GM18858 (cell line): Measurements from ENCODE around the gene AGBL4.

ENCODE experiments used
- ATAC-seq: cut with Tn5 transposase; IDR thresholded peaks from one replicate; pipeline ENCODE4 v1.9.1; 2021; ENCODE audit not compliant: unreplicated experiment

AGBL4 gene

DNA sequence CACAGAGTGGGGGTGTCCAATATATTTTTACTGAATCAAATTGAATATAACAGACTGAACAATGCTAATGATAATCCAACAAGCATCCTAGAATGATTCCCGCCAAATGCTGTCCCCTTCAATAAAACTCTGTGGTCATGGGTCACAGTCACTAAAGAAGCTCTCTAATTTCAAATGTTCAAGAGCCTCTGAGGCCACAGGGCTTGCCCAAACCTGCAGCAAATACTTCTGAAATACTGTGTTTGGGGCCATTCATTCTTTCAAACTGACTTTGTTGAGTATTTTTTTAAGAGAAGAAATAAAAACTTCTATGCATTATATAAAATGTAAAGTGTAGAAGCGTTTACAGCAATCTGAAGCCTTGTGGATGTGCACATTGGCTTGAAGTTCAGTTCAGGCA lies 1239.5 kb downstream of the AGBL4 start:
- no peak for ATAC-seq

DNA sequence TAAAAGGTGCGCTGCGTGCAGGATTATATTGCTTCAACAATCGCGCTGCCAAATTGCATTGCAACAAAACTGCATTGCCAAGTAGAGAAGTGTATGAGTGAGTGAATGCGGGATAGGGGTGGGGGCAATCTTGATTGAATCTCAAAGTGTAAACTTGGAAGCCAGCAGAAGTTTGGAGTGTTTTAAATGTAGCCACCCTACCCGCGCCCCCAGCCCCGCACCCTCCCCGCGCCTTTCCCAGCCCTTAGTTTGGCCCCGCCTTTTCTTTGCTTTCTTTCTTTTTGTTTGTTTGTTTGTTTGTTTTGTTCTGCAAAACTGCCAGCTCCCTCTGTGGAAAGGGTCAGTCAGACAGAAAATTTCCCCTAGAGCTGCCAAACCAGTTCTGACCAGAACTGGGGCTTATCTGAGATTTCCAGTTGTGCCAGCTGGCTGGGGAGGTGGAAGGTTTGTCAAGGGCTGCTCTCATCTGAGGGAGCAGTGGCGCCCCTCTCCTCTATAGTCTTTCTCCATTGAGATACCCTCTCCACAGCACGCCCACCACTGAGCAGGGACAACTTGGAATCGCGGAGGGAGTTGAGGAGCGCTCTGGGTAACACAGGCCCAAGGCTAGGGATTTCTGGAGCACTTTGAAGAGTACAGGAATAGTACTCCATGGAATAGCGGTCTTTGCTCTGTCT lies 1246.4 kb downstream of the AGBL4 start:
- ATAC-seq, result no peak

DNA sequence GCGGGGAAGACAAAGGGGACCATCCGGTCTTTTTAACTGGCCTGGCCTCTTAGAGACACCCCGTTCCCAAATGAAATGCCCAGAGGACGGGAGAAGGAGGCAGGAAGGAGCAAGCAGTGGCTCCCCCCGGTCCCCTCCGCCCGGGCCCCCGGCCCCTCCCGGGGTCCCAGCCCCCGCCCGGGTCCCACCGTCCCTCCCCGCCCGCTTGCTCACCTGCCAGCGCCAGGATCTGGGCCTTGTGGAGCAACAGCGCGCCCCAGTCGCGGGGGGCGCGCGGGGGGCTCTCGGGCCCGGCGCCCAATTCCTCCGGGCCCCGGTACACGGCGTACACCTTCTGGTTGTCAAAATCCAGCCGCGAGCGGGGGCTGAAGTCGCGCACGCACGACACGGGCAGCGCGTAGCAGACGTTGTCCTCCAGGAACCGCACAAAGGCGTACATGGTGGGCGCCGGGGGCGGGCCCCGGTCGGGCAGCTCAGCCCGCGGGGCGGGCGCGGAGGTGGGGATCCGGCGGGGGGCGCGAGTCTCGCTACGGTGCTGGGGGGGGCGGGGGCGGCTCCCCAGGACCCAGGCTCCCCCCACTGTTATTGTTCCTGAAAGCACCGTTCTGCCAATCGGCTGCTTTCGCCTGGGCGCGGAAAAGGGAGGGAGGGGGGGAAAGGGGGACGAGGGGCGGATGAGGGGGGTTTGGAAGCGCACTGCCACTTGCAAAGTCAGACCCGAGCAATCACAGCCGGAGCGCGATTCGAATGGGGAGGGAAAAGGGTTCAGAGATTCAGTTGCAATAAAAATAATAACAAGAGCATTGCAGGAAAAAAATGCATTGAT lies 1247.1 kb downstream of the AGBL4 start, which contains the start of gene BEND5:
TSS of gene BEND5 (minus strand) at position 499 of the 826 bp plus-strand sequence. CDS start at position 439, 60 bp downstream.
- ATAC-seq, result no peak

DNA sequence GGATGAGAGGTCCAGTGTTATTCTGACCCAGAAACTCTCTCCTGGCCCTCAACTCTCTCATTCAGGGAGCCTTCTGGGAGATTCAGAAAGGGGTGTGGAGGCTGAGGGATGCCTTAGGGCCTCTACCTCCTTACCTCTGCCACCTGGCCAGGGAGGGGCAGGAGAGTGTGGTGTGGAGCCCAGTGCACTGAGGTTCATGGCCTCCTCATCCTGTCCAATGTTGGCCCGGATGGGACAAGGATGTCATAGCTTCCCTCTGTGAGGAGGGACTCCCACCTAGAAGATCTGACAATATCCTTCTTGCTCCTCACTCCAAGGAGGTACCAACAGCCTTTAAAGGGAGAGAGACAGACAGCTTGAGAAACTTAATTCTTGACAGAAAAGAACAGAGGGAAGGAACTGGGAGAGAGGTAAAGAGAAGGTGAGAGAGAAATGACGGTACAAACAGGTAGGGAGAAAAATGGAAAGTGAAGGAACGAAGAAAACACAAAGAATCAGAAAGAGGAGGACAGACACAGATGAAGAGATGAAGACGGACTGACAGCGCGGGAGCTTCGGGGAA lies 1247.8 kb downstream of the AGBL4 start:
- no peak for ATAC-seq

DNA sequence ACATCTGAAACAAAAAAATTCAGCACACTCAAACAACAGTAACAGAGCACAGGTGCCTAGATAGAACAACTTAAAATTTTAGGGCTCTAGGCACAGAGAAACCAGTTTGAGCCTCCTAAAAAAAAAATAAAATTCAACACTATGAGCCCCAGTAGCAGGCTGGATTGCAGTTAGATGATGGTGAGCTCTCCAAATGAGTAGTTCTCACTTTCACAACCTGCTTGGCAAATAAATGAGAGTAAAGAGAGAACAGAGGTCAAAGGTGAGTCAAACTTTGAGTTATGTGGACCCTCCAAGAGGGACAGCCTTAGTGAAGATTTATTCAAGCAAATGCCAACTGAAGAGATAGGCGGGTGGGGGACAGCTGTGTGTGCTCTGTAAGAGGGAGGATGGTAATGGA lies 1250.6 kb downstream of the AGBL4 start:
- no peak for ATAC-seq

DNA sequence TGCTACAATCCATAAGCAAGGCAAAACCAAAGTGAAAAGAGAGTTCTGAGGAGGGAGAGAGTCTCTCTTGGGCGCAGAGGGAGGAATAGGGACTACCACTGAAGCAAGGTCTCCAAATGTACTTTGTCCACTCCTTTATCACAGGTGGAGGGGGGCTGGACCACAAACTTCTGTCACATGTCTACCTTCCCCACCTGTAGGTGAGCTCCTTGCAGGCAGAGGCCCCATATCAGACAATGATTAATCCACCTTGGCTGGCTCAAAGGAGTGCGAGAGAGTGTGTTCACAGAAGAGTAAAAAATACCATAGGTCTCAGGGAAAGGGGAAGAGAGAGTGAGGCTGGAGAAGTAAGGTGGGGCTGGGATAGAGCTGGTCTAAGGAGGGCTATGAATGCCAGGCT lies 1251.5 kb downstream of the AGBL4 start:
- ATAC-seq, result no peak

DNA sequence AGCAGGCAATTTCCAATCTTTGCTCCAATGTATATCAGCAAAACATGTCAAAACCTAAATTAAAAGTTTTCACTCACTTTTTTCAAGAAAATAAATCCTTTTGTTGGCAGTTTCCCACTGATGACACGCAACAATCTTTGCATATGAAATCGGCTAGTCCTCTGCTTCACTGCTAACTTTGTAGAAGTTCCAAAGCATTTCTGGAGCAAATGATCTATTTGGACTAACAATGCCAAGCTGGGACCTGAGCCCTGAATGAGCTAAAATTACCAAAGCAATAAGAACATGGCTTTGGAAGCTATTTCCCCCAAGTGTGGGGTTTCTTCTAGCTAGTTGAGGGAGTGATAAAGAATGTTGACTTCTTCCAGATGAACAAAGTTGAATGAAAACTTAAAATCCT lies 1252.2 kb downstream of the AGBL4 start:
- ATAC-seq, result no peak

DNA sequence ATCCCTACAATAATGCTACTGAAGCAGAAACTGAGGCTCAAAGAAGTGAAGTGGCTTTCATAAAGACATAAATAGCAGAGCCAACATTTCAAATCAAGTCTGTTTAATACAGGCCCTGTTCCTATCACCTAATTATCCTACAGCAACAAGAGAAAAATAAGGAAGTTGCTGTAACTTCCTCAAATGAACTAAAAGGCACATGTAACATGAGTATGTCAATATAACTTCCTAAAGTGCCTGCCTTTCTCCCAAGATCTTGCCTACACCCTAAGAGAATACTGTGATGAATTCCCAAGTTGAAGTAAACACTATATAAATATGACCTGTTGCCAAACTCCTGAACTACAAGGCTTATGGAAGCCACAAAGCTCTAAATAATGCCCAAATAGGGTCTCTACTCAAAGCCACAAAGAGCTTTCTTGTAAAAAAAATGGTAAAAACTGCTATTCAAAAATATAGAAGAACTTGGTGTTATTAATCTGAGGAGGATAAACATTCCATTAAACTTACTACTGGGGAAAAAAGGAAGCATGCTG lies 1255.7 kb downstream of the AGBL4 start:
- no peak for ATAC-seq

DNA sequence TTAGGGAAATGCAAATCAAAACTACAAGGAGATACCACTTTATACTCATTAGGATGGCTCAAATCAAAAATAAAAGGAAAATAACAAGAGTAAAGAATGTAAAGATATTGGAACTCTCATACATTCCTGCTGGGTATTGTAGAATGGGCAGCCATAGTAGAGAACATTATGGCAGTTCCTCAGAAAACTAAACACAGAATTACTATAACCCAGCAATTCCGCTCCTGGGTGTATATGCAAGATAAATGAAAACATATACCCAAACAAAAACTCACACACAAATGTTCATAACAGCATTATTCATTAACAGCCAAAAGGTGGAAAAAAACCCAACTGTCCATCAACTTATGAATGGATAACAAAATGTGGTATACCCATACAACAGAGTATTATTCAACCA lies 1258.4 kb downstream of the AGBL4 start:
- ATAC-seq, result no peak

DNA sequence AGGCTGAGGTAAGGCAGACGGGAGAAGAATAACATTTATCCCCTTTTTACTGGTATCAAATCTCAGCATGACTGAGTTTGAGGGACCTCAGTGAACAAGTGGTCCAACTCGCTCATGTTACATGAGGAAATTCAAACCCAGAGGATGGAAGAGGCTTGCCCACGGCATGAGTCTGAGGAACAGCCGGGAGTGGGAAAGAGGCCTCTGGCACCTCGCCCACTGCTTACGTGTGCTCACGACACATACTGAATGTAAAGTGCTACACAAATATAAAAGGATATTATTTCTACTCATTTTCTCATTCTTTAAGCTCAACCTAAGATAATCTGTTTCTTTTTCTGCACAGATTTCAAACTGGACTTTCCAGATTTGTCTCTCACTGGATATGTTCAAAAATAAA lies 1261.8 kb downstream of the AGBL4 start:
- no peak for ATAC-seq

DNA sequence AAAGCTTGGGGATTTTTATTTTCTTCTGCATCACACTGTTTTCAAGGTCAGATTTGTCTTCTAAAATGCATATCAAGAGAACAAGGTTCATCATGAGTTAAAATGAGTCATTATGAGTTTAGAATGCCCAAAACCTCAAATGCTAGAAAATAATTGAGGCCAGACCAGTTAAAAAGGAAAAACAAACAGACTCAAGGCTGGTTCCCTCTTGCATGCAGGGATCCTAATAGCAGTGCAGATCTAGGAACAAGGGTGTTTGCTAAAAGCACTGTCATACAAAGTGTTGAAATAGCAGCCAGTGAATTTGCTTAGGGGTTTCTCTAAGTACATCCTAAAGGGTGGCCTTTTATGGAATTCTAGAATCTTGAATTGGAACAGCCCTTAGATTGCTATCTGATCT lies 1262.3 kb downstream of the AGBL4 start:
- no peak for ATAC-seq

DNA sequence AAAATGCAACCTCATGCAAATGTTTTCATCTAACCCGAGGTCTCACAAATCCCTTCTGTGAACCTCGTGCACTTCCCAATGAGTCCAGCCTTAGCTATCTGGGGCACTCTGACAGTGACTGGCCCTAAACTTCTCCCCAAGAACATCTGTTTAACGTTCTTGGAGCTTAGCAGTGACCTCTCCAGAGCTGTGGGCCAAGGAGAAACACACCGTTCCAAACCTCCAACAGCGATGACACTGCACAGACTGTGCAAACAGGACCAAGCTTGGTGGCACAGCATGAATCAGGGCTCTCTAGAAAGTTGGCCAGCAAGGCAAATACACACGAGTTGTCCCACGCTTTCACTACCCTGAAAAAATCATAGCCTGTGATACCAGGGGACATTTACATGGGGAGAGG lies 1262.9 kb downstream of the AGBL4 start:
- no peak for ATAC-seq

DNA sequence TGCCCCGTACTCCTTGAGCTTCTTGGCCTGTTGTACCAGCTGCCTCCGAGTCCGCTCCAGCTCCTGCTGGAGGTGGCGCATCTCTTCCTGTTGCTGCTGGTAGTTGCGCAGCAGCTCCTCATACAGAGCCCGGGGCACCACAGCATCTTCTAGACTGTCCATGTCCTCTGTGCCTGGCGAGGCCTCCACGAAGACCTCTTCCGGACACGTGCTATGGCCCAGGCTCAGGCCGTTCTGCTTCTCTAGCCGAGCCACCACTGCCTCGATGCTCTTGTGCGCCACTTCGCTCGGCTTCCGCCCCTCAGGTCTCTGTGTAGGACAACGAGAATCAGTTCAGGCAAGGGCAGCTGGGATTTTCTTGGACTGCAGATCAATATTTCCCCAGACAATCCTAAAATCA lies 1264.8 kb downstream of the AGBL4 start:
- ATAC-seq, result no peak

DNA sequence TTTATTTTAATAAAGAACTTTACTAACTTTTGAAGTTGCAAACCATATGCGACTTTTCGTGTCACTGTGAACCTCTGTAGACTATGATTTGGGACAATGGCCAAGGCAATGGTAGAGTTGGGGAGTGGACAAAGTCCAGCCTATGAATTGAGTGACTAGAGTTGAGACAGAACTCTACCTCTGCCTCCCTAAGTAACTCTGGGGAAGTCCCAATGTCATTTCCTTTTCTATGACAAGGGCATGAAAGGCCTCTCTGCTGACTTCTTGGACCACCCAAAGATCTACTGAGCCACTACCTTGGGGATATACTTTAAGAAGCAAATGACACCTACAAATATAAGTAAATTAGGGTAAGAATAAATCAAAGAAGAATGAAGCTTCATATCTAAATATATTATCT lies 1266.4 kb downstream of the AGBL4 start:
- no peak for ATAC-seq

DNA sequence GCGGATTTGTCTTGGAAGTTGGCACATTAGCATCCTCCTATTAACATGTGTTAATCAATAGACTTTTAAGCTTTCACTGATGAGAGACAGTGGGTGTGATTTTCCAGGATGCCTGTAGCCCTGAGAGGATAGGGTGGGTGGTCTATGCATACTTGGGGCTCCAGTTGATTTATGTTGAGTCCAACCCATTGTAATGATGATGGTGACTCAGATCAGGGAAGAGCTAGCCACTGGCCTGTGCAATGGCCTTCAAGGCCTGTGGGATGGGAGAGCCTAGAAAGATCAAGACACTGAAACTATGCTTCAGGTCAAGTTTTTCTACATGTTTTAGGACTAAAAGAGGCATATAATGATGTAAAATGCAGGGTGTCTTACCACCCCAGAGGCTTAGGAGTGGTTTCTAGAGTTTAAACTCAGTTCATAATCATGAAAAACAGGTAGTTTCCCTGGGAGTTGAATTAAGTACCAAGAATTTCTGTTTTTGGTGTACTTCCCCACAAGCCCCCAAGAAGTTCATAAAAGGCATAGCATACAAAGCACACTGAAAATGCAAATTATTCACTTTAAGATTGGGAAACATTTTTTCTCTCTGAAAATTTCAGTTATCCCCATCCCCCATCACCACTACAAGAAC lies 1267.0 kb downstream of the AGBL4 start:
- ATAC-seq, result no peak

DNA sequence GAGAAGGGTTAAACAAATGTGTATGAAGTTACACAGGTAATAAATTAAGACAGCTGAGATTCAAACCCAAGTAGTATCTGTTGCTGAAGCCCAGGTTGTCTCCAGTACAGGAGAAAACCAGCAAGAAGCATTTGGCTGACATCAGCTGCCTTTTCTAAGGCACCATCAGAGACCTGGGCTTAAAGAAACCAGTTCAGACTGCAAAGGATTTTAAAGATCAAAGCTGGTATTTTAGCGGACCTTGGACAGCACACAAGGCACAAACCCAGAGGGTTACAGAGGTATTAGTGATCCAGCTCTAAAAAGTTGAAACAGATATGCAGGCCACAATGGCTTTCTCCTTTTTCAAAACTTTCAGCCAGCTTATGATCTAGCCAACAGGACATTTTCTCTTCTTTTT lies 1270.5 kb downstream of the AGBL4 start:
- no peak for ATAC-seq

DNA sequence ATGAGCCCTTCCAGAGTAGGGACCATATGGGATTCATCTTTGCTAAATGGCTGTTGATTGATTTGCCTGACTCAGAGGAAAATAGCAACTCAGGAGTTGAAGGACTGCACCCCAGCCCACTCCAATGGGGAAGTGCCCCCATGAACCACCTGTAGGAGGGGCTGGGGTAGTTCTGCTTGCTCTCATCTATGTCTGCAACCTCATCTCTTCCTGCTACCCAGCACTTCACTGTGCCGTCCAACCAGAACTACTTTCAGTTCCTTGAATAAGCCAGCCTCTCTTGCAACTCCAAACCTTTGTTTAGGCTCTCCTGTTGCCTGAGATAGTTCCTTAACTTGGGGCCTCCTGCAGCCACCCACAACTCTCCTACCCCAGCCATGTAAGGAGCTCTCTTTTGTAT lies 1273.6 kb downstream of the AGBL4 start:
- ATAC-seq, result peak; percentile 86

DNA sequence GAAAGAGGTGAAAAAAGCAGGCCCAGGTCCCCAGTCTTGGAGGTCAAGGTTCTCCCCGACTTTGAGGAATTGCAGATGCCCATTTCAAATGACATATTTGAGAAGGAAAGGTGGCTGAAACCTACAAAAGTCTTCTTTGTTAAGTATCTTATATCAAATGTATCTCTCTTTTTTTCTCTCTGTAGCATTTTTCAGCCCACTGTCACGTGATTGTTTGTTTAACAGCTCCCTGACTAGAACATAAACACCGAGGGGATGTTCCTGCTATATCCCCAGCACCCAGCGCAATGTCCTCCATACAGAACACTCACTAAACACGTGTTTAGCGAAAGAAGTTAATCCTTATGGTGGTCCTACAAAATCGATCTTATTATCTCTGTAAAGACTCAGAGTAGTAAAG lies 1274.7 kb downstream of the AGBL4 start:
- ATAC-seq, result no peak

DNA sequence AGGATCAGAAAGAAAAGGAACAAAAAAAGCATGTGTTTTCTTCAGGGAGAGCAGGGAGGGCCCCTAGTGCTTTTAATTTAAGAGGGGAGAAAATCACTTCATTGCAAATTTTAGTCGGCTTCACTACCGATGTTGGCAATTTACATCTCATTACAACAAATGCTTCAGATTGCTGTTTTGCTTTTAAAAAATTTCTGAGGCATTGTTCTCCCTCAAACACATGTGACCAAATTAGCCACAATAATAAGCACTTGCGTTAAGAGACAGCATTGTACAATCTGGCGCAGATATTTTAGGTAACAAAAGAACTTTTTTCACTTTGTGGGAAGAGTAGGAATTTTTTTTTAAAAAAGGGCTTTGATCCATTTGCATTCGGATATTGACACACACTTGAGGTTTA lies 1276.8 kb downstream of the AGBL4 start:
- ATAC-seq, result no peak

DNA sequence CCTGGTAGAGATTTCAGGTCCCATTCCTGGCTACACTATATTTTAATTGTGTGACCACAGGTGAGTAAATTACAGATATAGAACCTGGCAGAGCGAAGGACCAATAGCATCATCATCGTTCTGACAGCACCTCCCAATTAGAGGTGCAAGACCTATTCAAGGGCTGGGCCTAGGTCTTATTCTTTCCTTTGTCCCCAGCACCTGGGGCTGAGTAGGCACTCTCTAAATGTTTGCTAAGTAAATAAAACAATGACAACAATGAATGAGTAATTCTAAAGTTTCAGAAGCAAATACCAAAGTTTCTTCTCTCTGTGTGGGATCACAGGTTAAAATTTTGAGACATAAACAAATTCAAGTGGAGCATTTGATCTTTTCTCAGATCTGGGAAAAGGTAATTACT lies 1279.7 kb downstream of the AGBL4 start:
- no peak for ATAC-seq

DNA sequence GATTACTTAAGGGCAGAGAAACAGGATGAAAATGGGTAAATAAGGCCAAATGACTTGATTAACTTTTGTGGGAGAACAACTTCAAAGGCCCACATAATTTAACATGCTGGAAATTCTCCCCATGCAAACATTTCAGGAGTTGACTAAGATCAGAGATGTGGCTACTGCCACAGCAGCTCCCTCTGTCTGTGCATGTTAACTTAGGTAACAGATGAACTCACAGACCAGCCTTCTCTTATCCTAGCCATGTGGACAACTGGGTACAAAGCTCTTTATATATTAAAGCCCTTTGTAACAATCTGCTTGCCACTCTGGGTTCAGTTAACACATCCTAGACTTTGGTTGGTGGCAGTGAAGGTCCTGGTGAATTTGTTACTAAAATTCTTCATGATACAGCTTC lies 1280.3 kb downstream of the AGBL4 start:
- ATAC-seq, result no peak

DNA sequence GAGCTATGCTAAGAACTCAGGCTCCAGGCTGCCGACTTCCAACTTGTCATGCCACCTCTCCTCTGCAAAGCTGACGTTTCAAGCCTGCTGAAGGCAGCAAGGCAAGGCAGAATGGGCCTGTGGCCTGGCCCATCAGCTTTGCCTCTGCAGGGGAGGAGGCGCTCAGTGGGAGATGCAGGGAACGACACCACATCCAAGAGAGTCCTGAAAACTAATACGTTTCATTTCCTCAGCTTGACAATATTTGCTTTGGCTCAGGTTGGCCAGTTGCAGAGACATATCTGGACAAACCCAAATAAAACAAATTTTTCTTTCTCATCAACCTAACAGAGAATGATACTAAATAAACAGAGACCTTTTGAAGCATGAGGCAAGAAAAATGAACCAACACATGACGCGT lies 1282.4 kb downstream of the AGBL4 start:
- no peak for ATAC-seq
